Stimulated activated CD4-positive, alpha-beta T cell treated with anti-CD3 and anti-CD28 coated beads, Interleukin-12 subunit alpha, Interleukin-12 subunit beta, amount 100 ng/mL, for 4 hours (primary cell): ENCODE measurements around the gene ACER3.
"Not testable (repeated sequence)": the region's sequence is repeated elsewhere in the genome, so short reads cannot be mapped to it uniquely, and the experiment has no call there.

Experiments
- DNase-seq: peaks from one replicate; pipeline ENCODE4 v3.0.0-alpha.2; 2020

The ACER3 gene

DNA sequence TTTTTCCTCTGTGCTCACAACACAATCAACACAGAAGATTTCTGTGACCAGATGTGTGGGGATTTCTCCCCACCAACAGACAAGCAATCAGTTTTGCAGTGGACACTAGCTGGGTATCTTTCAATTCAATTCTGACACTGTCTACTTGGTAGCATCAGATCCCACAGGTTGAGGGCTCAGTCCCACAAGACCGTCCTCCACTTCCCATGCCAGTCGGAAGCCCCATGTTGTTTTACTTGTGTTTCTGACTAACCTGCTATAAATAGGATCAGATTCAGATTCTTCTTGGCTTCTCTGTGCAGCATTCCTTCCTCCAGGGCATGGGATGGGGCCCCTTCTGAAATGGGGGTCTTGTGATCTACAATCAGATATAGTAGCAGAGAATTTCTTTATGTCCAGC is 19.6 kb downstream of the ACER3 start:
- DNase-seq: no peak

- no peak for DNase-seq
Measured at GRCh38 chr11:76880956-76881355, 20.2 kb downstream of the ACER3 start.

DNA sequence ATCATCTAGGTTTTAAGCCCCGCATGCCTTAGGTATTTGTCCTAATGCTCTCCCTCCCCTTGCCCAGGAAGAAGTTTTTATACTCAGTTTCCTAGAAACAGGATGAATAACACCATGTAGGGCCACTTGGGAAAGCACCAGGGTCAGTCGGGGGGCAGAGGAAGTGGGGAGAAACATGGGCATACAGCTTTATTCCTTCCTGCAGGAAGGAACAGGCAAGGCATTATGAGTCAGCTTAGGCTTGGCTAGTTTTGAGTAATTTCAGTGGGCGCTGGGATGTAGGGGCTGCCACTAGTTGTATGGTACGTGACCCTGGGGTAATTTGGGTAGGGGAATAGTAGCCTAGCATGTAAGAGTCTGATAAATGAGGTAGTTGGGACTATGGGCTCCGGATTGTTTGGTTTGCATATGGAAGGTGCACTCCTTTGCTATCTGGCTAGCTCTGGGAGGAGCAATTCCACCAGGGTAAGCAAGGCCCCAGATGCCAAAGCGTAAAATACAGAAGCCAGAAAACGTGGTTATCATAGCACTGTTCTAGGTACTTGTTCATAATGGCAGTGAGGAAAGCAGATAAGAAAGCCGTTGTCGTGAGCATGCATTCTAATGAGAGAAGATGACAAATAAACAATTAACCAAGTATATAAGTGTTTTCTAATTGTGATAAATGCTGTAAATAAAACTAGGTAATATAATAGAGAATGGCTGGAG is 24.8 kb downstream of the ACER3 start:
- DNase-seq: no peak

DNA sequence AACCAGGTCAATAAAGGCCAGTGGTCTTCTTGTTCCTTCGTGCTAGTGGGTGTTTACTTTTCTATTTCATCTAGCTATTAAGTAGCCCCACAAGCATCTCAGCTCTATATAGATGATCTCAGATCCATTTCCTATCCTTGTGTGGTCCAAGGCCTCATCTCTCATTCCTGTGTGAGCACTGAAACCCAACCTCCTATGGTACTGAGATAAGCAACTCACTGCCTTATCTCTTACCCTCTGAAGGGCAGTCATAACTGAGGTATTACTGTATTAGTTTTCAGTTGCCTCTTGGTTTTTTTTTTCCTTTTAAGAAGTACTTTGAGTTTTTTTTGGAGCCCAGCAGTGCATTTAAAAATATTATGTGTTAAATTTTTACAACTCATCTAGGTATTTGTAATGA is 28.3 kb downstream of the ACER3 start:
- no peak for DNase-seq

GRCh38 chr11:76889411-76889975 is 28.8 kb downstream of the ACER3 start:
- DNase-seq: no peak

- DNase-seq: no peak
Measured at GRCh38 chr11:76890329-76890728, 29.6 kb downstream of the ACER3 start.

DNA sequence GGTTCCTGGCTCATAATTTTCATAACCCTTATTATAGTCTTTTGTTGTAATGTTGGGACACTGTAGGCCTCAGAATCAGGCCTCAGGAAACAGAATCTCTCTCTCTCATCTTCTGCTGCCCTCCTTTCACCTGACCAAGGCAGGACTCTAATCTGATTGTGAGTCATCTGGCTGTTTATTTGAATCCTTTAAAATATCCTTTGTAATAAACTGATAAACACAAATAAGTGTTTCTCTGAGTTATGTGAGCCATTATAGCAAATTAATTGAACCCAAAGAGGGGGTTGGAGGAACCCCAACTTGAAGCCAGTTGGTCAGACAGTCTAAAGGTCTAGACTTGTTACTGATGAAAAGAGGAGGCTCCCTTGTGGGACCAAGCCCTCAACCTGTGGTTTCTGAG is 30.6 kb downstream of the ACER3 start:
- DNase-seq: no peak

GRCh38 chr11:76891793-76892192 is 31.1 kb downstream of the ACER3 start:
- DNase-seq: no peak

- no peak for DNase-seq
Measured at GRCh38 chr11:76892306-76892705, 31.6 kb downstream of the ACER3 start.

DNA sequence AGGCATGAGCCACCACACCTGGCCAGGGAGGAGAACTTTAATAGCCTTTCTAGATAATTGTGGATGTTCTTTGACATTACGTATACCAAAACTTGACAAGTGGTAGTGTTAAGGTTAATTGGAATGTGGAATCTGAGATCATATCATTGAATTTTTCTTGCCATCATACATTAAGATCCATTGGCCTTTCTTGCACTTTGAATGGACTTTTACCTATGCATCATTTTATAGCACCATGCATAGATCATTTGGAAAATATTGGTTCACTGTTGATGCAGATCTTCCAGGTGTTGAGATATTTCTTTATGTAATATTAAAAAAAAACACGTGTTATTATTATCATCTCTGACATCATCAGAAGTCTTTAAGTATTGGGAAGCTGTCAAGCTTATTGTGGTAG is 36.5 kb downstream of the ACER3 start:
- DNase-seq: no peak

DNA sequence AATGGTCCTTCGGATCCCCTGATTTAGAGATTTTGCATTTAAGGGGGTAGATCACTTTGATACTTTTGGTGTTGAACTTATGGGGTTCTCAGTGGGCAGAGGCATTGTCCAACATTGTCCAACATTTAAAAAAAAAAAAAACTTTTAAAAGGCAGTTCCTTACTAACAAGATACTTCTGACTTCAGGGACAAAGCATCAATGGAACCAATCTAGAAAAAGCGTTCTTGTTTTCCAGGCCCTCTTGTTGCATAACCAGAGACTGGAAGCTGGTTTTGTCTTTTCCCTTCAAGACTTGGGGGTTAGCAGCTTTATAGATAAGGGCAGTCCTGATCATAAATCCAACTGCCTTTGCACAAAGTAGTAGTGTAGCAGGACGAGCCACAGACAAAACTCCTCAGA is 40.4 kb downstream of the ACER3 start:
- no peak for DNase-seq

DNA sequence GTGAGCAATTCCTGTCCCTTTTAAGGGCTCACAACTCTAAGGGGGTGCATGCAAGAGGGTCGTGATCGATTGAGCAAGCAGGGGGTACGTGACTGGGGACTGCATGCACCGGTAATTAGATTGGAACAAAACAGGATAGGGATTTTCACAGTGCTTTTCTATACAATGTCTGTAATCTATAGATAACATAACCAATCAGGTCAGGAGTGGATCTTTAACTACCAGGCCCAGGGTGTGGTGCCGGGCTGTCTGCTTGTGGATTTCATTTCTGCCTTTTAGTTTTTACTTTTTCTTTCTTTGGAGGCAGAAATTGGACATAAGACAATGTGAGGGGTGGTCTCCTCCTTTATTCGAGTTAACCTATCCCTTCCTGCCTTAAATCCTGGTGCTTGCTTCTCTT is 40.9 kb downstream of the ACER3 start:
- not testable (repeated sequence) for DNase-seq

GRCh38 chr11:76902121-76903014 is 41.6 kb downstream of the ACER3 start:
- no peak for DNase-seq

GRCh38 chr11:76903325-76903724 is 42.6 kb downstream of the ACER3 start:
- no peak for DNase-seq

DNA sequence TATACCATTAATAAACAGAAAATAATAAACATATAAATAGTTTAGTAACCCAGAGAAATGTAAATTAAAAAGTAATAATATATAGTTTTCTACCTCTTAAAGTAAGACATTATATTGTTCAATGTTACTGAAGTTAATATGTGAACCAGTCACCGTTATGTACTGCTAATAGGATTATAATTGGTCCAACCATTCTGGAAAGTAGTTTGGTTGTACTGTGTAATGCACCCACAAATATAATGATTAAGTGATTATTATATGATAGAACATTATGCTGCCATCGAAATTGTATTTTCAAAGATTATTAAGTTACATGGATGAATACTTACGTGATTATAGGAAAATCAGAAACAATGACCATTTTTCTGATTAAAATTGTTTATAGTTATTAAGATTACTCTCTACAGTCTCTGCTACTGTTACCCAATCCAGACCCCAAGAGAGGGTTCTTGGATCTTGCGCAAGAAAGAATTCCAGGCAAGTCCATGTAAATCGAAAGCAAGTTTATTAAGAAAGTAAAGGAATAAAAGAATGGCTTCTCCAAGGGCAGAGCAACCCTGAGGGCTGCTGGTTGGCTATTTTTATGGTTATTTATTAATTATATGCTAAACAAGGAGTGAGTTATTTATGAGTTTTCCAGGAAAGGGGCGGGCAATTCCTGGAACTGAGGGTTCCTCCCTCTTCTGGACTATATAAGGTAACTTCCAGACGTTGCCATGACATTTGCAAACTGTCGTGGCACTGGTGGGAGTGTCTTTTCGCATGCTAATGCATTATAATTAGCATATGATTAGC is 50.1 kb downstream of the ACER3 start:
- DNase-seq: no peak

- DNase-seq: no peak
Measured at GRCh38 chr11:76911415-76911808, 50.7 kb downstream of the ACER3 start.

GRCh38 chr11:76916712-76917111 is 56.0 kb downstream of the ACER3 start:
- DNase-seq: no peak

GRCh38 chr11:76918941-76919386 is 58.2 kb downstream of the ACER3 start:
- DNase-seq: no peak

- no peak for DNase-seq
Measured at GRCh38 chr11:76919467-76919866, 58.7 kb downstream of the ACER3 start.

DNA sequence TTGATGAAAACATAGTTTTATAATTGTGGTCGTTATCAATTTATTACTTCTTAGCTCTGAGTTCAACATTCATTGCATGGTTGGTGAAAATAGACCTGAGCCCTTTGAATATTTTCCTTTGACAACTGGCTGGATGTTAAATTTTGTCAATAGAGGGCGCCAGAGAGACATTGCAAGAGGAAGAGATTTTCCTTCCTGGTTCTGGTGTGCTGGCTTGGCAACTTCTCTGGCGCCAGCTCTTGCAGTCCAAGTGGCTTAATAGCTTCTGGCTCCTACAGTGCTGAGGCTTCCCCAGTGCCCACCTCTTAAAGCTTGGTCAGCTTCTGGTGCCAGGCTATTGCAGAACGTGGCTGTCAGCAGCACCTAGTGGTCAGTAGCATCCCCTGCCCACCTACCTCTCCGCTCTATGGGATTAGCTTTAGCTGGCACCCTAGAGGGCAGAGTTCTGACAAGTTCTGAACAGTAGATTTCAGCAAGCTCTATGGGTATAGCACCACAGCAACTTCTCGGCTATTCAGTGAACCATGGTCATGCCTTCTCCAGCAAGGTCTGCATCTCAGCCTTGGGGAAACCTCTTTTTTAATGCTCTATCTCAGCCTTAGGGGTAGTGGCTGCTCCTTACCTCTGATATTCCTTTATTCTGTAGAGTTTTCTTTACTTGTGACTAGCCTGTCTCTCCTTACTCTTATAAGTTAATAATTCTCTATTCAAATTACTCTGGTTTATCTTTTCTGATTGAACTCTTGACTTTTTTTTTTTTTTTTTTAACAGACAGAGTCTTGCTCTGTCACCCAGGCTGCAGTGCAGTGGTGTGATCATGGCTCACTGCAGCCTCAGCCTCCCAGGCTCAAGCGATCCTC is 59.4 kb downstream of the ACER3 start:
- DNase-seq: peak; percentile 28

DNA sequence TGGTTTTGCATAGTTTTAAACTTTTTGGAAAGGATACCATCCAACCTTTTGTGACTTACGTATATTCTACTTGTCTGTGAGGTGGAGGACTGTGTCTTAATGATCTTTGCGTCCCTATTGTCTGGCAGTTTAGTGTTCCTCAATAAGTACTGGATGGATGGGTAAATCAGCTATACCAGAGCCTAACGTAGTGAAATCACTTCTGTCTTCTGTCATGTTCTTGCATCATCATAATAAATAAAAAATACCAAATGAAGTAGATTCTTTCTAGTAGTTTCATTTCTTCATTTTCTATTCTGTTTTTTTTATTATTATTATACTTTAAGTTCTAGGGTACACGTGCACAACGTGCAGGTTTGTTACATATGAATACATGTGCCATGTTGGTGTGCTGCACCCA is 66.4 kb downstream of the ACER3 start:
- no peak for DNase-seq

DNA sequence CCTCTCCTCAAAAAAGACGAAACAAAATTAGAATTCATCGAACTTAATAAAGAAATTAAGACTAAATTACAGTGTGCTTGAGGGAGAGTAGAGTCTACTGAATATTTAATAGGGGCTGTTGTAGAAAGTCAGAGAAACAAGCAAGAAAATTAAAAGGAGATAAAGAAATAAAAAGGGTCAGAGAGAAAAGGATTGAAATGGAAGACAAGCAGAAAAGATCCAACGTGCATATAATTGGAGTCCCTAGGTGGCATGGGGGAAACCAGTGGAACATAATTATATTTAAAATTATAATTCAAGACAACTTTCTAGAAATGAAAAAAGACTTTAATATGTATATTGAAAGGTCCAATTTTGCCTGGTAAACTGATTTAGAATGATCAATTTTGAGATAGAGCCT is 74.3 kb downstream of the ACER3 start:
- no peak for DNase-seq
